Measurements from ENCODE around the gene DEFB129. TPM values are rescaled to one million over a fixed set of nuclear protein-coding genes. Genes with fewer than 3 reads are reported as not detected.
"Not testable (repeated sequence)": the region's sequence is repeated elsewhere in the genome, so short reads cannot be mapped to it uniquely, and the experiment has no call there.

The DEFB129 gene
- total RNA-seq, 1 donor from 2014 or later, result not detected

DNA sequence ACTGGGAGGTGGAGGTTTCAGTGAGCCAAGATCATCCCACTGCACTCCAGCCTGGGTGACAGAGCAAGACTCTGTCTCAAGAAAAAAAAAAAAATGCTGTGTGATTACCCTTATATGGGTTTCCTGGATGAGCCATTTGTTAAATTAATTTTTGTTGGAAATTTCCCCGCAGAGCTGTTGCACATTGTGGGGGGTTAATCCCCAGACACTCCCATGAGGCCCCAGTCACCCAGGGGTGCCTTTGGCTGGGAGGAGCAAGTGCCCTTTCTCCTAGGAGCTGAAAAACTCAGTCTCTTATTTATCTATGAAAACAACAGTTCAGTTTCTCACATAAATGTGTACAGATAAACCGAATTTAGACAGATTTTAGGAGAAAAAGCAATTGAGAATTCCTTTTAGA is 25.7 kb downstream of the DEFB129 start:
- DNase-seq (ENCODE audit: low read depth in 2 of 2), result no peak

DNA sequence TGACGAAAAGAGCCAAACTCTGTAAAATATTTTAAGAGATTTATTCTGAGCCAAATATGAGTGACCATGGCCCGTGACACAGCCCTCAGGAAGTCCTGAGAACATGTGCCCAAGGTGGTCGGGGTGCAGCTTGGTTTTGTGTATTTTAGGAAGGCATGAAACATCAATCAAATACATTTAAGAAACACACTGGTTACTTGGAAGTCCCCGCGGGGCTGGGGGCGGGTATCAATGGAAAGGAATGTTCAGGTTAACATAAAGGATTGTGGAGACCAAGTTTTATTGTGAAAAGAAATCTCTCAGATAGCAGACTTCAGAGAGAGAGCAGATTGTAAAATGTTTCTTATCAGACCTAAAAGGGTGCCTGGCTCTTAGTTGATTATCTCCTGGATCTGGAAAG is 26.4 kb downstream of the DEFB129 start:
- not testable (repeated sequence) for DNase-seq (ENCODE audit: low read depth in 2 of 2)

DNA sequence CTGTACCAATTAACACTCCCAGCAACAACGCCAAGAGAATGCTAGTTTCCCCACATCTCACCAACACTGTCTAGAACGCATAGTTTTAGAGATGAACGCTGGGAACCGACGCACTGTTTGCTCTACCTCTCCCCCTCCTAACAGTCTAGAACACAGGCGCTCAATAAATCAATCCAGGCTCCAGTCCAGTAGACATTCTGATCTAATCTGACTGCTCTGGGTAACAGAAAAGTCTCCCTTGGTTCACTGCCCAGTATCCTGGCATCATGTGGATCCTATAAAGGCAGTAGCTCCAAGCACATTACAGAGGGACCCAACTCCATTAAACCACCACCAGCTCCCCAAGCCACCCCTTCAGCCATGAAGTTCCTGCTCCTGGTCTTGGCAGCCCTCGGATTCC is 30.4 kb downstream of the DEFB129 start, which contains the start of gene DEFB132:
Gene DEFB132 (plus strand): TSS at position 306 of the 400 bp plus-strand sequence. CDS start 55 bp downstream, at position 361.
- no peak for DNase-seq (ENCODE audit: low read depth in 2 of 2)

DNA sequence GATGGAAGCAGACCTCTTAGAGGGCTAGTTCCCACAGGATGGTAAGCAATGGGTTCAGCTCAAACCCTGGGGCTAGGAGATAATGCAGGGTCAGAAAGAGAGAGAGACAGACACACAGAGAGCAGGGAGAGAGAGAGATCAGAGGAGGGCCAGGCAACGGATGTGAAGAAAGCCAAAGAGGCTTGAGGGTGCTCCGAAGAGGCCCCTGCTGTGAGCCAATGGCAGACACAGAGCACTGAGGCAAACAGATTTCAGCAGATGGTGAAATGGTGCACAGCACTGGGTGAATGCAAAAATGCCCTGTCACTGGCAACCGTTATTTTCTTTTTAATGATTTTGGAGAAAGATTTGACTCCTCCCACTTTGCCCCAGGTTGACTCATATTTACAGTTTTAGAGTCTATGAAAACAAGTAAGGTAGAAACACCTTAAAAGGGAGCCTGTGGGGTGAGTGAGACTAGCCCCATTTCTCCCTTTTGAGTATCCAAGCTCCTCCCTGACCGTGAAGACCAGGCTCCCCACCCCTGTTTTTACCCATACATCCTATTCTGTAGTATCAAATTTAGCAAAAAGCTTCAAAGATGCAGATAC is 31.3 kb downstream of the DEFB129 start:
- no peak for DNase-seq (ENCODE audit: low read depth in 2 of 2)

DNA sequence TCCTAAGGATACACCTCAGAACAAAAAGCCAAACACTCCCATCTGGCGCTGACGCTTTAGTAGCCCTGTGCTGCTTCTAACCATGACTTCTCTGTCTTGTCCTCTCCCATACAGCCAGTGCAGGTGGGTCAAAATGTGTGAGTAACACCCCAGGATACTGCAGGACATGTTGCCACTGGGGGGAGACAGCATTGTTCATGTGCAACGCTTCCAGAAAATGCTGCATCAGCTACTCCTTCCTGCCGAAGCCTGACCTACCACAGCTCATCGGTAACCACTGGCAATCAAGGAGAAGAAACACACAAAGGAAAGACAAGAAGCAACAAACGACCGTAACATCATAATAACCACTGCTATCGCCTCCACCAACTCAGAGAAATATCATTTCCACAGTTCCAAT is 31.9 kb downstream of the DEFB129 start:
- peak; percentile 38 to 60 for DNase-seq (ENCODE audit: low read depth in 2 of 2)

DNA sequence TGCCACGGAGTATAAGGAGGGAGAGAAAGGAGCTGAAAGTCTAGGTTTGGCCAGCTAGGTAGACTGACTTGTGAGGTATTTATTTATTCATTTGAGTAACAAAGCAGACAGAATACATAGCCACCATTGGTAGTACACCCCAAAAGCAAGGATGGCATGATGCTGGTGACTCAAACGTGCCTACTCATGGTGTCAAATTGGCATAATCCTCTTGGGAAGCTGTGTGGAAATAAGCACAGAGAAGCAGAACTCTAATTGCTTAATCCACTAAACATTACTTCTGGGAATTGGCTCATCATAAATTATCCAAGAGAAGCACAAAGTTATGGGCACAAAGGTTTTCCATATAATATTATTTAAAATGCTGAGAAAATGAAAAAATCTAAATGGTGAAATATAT is 32.9 kb downstream of the DEFB129 start:
- no peak for DNase-seq (ENCODE audit: low read depth in 2 of 2)

DNA sequence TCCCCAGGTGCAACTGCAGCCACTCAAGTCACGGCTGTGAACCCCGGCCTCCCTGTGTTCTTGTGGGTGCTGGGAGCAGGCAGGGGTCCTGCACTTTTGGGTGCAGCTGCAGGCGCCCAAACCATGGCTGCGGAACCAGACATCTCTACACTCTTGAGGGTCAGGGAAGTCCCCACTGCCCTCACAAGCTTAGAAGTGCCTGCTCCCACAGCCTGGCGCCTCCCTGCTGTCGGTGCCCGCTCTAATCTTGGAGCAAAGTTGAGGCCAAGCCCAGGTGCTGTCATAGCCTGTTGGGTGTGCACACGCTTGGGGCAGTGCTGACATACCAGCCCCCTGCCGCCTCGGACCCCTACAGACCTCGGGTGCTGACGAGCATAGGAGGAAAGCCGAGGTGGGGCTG is 36.6 kb downstream of the DEFB129 start:
- no peak for DNase-seq (ENCODE audit: low read depth in 2 of 2)

DNA sequence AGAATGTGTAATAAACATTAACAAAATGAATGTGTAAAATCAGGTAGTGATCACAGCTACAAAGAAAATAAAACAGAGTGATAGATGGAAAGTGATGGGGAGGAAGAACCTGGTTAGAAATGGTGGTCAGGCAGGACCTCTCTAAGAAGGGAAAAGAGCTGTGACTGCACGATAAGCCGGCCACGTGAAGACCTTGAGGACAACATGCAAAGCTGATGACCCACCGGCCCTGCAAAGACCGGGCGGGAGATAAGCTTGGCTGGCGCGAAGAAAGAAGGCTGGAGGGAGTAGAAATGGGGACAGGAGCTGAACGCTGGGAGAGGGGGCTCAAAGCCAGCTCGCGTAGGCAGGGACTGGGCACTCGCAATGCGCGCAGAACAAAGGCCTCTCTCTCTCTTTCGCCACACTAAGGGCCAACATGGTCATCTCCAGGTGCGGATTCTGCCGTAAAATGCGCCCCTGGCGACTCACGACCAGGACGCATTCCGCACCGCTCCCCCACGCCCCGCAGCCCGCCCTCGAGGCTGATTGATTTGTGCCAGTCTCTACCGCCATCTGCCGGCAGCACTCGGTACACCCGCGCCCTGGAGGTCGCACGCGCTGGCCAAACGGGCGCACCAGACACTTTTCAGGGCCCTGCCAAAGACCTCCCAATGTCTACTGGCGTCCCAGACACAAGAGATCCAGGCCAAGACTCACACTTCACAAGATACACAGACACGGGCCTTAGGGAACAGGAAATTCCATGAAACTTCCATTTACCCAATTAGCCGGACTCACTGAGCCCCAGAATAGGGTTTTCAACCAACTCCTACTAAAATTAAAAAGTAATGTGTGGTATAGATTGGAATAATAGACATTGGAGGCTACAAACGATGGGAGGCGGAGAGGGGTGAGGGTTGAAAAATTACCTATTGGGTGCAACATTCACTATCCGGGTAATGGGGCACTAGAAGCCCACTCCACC is 39.8 kb downstream of the DEFB129 start:
- peak; percentile 54 to 81 for DNase-seq (ENCODE audit: low read depth in 2 of 2)

DNA sequence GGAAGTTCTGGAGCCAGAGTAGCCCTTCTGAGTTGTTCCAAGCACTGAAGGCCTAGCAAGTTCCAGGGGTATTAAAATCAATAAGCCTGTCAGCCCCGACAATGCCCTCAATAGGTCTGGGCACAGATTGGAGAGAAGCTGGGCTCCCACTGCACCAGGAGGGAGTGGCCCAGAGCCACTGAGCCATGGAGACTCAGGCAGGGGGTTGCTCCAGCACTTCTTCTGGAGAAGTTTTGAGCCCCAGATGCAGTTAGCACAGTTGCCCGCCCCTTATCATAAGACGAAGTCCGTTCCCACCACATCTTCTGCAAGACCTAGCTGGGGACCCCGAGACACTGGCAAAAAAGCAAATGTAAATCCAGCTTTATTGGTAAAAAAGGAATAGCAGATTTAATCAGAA is 43.5 kb downstream of the DEFB129 start:
- DNase-seq (ENCODE audit: low read depth in 2 of 2), result no peak

DNA sequence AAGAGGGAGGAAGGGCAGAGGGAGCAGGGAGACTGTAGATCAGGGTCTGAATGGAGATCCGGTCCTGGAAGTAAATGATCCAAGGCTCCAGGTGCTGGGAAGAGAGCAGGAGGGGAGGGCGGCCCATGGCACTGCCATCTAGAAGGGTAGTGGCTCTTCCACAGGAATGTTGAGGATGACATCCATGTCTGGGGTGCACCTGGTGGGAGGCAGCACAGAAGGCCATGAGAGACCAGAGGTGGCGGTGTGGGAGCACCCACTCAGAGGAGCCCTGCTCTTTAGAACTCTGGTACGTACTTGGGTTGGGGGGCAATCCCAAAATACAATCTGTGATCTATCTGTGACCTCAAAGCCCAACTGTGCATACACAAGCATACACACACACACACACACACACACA is 44.0 kb downstream of the DEFB129 start:
- no peak for DNase-seq (ENCODE audit: low read depth in 2 of 2)

DNA sequence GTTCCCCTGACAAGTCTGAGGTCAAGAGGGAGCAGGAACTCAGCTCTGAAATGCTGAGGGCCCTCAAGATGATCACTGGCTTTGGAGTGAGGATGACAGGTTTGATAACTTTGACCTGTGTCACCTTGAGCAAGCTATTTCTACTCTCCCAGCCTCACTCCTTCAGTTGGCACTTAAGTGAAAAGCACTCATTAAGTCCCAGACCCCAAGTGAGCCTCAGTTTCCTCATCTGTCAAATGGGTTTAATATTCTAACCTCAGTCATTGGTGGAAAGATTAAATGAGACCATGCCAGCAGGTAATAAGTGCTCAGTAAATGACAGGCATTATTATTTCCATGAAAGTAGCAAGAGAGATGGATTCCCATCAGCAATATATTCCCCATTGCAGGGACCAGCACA is 44.5 kb downstream of the DEFB129 start:
- DNase-seq (ENCODE audit: low read depth in 2 of 2), result no peak

DNA sequence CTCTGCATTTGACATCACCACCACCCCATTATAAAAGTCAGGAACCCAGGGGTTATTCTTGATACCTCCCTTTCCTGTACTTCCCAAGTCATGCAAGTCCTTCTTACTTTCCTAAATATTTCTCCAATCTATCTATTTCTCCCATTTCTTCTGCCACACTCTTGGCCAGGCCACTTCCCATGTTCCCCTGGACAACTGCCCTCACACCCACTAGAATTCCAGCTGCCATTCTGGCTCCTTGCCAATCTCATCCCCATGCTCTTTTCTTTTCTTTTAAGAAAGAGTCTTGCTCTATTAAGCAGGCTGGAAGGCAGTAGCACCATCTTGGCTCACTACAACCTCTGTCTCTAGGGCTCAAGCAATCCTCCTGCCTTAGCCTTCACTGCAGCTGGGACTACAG is 45.7 kb downstream of the DEFB129 start:
- no peak for DNase-seq (ENCODE audit: low read depth in 2 of 2)

DNA sequence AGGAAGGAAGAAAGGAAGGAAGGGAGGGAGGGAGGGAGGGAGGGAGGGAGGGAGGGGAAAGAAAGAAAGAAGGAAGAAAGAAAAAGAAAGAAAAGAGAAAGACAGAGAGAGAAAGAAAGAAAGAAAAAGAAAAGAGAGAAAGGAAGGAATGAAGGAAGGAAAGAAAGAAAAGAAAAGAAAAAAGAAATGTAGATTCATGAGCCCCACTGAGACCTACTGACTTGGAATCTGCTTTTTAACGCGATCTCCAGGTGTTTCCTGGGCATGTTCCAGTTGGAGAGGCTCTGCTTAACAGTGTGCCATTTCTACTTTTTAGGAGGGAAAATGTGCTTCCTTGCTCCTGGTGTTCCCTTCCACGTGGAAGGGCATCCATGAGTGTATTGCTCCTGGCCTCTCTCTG is 46.8 kb downstream of the DEFB129 start:
- DNase-seq (ENCODE audit: low read depth in 2 of 2), result no peak

DNA sequence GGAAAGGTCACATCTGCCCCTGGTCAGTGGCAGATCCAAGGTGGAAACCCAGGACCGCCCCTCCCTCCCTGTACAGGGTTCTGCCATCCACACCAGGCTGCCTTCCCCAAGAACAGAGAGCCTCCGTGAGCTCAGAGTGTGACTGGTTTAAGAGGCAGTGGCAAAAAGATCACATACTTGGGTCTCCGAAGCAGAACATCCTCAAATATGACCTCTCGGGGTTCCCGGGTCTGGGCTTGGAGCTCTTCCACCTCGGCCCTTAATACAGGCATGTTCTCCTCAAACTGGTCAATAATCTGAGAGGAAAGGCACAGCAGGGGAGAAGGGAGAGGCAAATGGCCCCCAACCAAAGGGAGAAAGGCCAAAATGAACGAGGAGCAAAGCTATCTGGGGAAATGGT is 48.7 kb downstream of the DEFB129 start:
- DNase-seq (ENCODE audit: low read depth in 2 of 2), result no peak

DNA sequence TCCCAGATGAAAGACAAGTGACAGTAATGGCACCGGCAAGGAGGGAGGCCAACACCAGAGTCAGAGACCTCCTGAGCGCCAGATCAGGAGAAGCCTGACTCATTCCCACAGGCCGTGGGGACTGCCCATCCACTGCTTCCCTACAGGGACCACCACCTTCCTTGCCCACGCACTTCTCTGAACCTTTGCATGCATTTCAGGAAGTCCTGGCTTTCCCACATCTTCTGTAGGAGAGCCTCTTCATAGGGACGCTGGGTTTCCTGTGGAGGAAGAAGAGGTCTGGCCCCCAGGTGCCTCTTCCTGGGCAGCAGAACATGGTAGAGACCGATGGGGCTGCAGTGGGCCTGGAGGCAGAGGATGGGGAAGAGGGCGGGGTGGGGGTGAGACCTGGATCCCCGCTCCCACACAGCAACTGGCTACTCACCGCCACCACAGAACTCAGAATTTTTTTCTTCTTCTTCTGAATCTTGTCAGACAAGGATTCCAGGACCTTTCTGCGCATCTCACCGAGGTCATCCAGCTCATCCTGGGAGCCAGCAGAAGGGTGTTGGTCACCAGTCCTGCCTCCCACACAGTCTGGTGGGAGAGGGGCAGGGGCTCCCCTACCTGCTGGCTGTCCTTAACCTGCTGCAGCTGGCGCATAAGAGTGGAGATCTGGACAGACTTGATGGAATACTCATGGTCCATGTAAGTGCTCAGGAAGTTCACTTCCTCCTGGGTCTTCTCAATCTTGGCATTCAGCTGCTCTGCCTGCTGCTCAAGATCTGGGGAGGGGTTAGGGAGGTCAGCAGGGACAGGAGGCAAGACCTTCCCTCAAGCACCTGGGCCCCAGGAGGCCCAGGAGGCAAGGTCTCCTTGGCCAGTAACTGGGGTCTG is 49.8 kb downstream of the DEFB129 start:
- no peak for DNase-seq (ENCODE audit: low read depth in 2 of 2)

DNA sequence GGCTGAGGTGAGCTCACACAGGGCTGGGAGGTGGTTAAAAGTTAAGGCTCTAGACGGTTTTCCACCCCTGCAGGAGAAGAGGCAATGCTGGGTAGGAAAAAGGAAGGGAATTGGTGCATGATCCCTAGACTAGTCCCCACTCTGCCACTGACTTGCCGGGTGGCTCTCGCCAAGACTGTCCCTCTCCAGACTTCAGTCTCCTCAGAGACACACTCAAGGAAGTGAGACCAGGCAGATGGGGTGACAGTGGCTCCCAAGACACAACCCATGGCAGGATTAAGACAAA is 50.4 kb downstream of the DEFB129 start:
- no peak for DNase-seq (ENCODE audit: low read depth in 2 of 2)

DNA sequence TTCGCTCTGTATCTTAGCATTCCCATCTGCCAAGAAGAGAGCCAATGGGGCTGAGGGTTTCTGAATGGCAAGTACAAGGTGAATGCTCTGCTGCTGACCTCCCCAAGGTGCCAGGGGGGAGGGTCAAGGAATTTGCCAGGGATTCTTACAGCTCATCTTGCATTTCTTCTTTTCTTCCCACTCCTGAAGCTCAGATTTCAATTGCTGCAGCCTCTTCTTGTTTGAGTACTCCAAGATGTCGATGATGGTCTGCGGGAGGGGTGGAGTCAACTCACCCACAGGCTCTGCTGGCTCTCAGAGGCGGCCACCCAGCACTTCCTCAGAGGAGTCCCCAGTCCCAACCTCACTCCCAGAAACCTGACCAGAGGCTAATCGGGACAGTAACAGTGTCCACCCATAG is 51.1 kb downstream of the DEFB129 start:
- no peak for DNase-seq (ENCODE audit: low read depth in 2 of 2)

DNA sequence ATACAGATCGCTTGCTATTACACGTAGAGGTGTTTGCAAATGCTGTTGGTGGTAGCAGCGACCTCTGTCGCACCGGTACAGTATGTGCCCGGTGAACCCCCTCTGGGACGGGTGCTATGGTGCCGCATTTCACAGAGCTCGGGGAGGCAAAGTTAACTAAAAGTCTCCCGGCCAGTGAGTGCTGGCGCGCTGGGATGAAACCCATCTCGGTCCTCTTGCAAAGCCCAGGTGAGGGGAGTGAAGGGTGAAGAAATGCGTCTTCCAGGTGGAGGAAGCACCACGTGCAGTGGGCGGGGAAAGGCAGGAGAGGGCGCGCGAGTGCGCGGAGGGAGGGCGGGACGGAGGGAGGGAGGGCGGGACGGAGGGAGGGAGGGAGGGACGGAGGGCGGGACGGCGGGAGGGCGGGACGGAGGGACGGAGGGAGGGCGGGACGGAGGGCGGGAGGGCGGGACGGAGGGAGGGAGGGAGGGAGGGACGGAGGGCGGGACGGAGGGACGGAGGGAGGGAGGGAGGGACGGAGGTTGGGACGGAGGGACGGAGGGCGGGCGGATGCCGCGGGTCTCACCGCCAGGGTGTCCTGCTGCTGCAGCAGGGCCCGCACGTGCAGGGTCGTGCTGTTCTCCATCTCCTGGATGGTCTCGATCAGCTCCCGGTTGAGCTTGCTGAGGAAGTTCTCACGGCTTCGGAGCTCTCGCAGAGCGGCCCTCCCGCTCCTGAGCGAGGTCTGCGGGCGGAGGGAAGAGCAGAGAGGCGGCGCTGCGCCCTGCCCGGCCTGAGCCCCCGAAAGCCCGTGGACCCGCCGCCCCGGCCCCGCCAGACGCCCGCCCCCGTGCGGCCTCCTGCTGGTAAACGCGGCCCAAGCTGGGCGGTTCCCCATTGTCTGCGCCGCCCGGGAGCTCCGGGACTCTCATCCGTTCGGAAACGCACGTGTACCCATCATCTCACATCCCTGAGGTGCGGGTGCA is 51.8 kb downstream of the DEFB129 start:
- peak in 1 of 2 donors; percentile 29 for DNase-seq (ENCODE audit: low read depth in 2 of 2)

All from dermis microvascular lymphatic vessel endothelial cell (primary cell).